Adrenal gland (tissue), 5 donors: ENCODE data around the gene SSH2.

Experiments
- CTCF ChIP-seq, 6 experiments: fragments of 450-650 bp in 4 of 6; fragments of 200-600 bp in 2 of 6; sonication (generic) in 1 of 6; IDR thresholded peaks; 1 replicate in 5 of 6; 2 replicates in 1 of 6; pipeline versions ENCODE4 v1.5.1 to v1.8.0; 2016 to 2021; ENCODE audit warnings: antibody characterized with exemption in 6 of 6, mild to moderate bottlenecking in 2 of 6, moderate library complexity in 1 of 6
- POLR2A ChIP-seq, 2 donors: fragments of 450-650 bp; IDR thresholded peaks; one replicate each; pipeline ENCODE4 v1.6.1; 2017; ENCODE audit warnings: antibody characterized with exemption in 2 of 2, mild to moderate bottlenecking in 2 of 2, moderate library complexity in 1 of 2
- donor health status: DM: no; HTN: no; CAD: no.

- TF ChIP-seq CTCF (IDR thresholded peaks at IDR 0.05) (no peak), POLR2A (IDR thresholded peaks at IDR 0.05) (no peak)
Measured at GRCh38 chr17:29782917-29783316, 147.1 kb downstream of the SSH2 start.
